GM19467 (cell line): Measurements from ENCODE around the gene RDH13.
"Not testable (repeated sequence)": the region's sequence is repeated elsewhere in the genome, so short reads cannot be mapped to it uniquely, and the experiment has no call there.

Source experiments
- ATAC-seq: cut with Tn5 transposase; IDR thresholded peaks from one replicate; pipeline ENCODE4 v1.9.1; 2021; ENCODE audit warnings: mild to moderate bottlenecking, moderate library complexity; ENCODE audit not compliant: unreplicated experiment

Gene RDH13

DNA sequence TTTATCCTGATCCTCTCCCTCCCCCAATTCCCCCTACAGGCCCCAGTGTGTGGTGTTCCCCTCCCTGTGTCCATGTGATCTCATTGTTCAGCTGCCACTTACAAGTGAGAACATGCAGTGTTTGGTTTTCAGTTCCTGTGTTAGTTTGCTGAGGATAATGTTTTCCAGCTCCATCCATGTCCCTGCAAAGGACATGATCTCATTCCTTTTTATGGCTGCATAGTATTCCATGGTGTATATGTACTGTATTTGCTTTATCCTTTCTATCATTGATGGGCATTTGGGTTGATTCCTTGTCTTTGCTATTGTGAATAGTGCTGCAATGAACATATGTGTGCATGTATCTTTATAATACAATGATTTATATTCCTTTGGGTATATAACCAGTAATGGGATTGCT is 42.6 kb downstream of the RDH13 start:
- not testable (repeated sequence) for ATAC-seq

DNA sequence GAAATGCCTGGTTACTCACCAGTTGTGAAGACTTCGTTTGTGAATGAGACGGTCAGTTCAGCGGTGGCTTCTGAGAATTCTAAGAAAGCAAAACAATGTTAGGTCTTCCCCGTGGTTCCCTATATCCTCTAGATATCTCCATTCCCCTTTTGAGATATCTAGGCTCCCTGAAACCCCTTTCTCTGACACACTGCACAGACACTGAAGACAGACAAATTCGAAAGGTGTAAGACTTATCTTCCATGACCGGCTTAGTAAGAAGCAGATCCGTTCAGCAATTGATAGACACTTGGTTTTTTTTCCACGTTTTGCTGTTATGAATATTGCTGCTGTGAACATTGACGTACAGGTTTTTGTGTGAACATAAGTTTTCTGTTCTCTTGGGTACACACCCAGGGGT is 44.3 kb downstream of the RDH13 start:
- ATAC-seq, result no peak

DNA sequence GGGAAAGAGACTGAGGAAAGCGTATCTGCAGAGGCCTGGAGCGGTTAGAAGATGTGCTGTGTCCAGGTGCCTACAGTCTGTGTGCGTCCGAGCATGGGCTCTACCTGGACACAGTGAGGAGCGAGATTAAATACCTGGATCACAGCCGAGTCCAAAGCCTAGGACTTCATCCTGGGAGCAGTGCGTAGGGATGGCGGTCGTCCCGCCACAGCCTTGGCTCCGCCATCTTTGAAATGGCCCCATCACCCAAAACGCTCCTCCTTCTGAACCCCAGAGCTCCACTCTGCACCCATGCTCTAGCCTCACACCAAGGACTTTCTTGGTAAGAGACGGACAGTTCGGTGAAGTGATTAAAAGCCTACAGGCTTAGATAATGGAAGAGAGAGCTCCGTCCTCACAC is 44.7 kb downstream of the RDH13 start:
- ATAC-seq, result no peak

DNA sequence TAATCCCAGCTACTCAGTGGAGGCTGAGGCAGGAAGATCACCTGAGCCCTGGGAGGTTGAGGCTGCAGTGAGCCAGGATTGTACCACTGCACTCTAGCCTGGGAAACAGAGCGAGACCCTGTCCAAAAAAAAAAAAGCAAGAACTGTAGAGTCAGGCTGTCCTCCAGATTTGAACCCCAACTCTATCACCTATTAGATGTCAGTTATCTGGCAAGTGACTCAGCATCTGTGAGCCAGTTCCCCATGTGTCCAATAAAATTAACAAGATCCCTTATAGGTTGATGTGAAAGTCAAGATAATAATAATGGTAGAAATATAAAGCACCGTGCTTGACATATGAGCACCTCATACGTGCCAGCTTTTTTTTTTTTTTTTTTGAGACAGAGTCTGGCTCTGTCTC is 46.9 kb downstream of the RDH13 start:
- ATAC-seq, result no peak

DNA sequence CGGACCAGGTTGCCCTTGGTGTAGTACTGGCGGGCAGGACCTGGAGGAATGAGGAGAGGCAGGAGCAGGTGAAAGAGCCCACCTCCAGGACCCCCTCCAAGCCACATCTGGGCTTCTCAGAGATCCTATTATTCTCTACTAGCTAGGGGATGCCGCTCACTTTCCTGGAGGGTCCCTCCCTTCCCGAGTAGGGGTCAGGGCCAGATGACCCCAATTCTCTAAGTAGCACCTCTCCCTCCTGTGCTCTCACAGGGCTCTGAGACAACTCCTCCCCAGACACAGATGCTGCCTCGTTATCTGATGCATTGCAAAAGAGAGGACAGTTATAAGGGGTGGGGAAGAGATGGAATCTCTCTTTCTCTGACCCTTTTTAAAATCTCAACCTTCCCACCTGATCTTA is 47.8 kb downstream of the RDH13 start:
- no peak for ATAC-seq

DNA sequence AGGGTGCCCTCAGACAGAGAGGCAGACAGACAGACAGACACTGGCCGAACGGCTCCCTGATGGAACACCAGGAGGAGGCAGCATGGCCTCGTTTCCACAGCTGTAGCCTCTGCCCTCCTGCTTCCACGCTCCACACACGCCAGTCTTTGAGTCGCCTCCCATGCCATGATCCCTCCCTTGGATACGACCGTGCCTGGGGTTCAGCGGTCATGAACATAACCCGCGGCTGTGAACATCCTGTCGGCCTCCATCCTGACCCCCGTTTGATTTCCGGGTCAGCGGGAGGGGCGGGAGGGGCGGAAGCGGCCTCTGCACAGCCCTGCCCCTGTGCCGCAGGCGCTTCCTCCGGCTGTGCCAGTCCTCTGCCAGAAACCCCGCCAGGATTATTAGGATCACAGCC is 48.2 kb downstream of the RDH13 start:
- no peak for ATAC-seq

DNA sequence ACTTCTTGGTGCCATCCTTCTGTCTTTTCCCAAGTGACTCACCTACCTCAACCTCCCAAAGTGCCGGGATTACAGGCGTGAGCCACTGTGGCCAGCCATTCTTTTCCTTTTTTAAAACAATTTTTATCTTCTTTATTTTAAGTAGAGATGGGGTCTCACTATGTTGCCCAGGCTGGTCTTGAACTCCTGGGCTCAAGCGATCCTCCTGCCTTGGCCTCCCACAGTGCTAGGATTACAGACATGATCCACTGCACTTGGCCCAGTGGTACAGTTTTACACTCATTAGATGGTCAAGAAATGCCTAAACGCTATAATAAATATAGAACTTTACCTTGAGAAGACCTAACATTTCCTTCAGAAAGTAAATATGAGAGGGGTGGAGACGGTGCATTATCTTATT is 49.4 kb downstream of the RDH13 start:
- no peak for ATAC-seq

DNA sequence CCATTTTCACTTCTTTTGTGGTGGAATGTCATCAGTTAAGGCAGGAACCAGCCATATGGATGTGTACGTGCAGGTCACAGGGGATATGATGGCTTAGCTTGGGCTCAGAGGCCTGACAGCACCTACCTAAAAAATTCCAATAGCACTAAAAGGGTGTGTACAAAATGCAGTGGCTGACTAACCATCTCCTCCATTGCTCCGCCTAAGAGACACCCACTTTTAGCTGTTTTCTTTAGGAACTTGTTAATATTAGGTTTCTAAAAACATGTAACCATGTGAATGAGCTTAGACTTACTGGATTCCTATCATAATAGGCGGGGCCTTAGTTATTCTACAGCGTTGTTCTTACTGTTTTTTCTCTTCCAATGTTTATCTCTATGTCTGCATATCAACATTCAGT is 50.6 kb downstream of the RDH13 start:
- no peak for ATAC-seq

DNA sequence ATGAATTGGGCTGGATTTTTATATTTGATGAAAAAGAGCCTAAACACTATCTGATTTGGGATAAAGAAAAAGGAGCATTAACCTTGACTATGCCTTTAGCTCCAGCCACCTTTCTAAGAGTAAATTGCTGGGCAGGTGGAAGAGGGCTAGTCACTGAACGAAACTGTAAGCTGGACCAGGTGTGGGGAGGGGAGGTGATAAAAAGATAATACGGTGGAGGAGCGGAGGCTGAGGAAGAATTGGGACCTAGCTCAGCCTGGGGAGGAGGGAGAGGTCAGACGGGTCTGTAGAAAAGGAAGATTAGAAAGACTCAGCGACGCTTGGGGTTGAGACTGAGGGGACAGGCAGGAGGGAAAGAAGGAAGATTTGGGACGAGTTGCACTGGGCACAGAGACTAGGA is 52.4 kb downstream of the RDH13 start:
- not testable (repeated sequence) for ATAC-seq

DNA sequence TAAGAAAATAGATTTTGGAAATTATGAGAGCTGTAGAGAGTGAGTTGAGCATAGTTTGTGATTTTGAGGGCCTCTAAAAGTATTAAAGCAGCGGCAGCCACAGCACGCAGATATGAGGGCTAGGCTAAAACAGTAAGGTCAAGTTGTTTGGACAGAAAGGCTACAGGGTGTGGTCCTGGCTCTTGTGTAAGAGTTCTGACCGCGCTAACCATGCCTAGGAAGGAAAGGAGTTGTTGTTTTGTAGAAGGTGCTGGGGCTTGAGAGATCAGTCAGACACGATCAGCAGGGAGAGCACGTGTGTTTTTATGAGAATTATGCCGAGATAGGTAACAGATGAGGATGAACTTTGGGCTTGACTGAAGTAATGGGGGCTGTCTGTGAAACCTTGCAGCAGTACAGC is 54.2 kb downstream of the RDH13 start:
- not testable (repeated sequence) for ATAC-seq

DNA sequence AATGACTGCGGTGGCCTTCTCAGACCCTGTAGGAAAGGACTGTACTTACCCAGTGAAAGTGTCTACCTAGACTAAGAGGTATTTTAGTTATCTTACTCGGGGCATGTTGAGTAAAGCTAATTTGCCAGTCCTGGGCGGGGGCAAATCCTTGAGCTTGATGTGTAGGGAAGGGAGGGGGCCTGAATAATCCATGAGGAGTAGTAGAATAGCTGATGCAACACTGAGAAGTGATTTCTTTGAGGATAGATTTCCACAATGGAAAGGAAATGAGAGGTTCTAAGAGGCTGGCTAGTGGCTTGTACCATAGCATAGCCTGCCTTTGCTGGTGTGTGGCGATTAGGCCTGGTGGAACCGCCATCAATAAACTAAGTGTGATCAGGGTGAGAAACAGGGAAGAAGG is 54.8 kb downstream of the RDH13 start:
- not testable (repeated sequence) for ATAC-seq

DNA sequence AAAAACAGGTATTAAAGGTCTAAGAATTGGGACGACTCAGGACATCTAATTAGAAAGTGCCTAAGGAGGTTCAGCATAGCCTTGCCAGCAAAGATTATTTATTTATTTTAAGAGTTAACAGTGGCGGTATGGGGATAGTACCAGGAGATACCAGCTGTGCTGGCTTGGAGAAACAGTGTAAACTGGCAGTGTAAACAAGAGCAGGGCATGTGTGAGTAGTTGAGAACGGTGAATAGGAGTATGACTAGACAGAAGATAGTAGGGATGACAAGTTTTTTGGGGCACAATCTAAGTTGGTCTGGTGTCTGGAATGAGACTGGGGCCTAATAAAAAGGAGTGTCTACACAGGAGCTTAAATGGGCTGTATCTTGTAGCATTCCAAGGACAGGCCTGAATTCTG is 55.4 kb downstream of the RDH13 start:
- ATAC-seq, result not testable (repeated sequence)

DNA sequence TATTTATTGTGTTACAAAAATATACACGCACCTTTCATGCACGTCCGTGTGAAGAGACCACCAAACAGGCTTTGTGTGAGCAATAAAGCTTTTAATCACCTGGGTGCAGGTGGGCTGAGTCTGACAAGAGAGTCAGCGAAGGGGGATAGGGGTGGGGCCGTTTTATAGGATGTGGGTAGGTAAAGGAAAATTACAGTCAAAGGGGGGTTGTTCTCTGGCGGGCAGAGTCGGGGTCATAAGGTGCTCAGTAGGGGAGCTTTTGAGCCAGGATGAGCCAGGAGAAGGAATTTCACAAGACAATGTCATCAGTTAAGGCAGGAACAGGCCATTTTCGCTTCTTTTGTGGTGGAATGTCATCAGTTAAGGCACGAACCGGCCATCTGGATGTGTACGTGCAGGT is 56.2 kb downstream of the RDH13 start:
- not testable (repeated sequence) for ATAC-seq

DNA sequence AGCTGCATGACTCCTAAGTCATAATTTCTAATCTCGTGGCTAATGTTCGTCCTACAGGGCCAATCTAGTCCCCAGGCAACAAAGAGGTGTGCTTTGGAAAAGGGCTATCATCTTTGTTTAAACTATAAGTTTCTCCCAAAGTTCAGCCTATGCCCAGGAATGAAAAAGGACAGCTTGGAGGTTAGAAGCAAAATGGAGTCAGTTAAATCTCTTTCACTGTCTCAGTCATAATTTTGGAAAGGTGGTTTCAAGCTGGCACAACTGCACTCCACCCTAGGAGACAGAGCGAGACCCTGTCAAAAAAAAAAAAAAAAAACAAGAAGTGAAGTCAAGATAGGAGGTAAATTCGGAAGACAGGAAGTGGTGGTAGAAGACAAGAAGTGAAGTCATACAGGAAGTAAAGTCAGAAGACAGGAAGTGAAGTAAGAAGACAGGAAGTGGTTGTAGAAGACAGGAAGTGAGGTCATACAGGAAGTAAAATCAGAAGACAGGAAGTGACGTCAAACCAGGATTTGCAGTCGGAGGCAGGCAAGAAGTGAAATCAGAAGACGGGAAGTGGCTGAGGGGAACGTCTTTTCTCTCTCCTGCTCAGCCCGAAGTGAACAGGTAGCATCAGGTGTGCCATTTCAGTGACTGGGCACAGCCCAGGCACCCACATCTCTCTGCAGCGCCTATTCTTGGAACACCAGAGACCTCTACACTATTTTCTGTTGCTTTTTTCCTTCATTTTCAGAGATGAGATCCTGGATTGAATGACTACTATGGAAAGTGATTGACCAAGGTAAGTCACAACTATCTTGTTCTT is 57.1 kb downstream of the RDH13 start:
- peak; percentile 70 for ATAC-seq

DNA sequence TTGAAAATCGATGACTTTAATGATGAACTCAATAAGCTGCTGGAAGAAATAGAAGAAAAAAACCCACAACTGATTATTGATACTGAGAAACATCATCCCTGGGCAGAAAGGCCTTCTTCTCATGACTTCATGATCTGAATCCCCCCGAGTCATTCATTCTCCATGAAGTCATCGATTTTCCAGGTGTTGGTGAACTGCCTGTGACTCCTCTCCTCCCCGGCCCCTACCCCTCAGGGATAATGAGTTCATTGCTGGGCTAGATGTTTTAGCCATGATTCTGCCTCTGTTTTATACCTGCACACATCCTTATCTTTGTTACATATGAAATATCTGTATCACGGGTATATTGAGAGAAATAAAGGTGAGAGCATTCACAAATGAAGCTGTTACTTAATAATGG is 62.2 kb downstream of the RDH13 start:
- no peak for ATAC-seq

DNA sequence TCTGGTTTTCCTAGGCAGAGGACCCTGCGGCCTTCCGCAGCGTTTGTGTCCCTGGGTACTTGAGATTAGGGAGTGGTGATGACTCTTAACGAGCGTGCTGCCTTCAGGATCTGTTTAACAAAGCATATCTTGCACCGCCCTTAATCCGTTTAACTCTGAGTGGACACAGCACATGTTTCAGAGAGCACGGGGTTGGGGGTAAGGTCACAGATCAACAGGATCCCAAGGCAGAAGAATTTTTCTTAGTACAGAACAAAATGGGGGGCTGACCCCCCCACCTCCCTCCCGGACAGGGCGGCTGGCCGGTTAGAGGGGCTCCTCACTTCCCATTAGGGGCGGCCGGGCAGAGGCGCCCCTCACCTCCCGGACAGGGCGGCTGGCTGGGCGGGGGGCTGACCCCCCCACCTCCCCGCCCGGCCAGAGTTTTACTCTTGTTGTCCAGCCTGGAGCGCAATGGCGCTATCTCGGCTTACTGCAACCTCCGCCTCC is 64.2 kb downstream of the RDH13 start:
- not testable (repeated sequence) for ATAC-seq

DNA sequence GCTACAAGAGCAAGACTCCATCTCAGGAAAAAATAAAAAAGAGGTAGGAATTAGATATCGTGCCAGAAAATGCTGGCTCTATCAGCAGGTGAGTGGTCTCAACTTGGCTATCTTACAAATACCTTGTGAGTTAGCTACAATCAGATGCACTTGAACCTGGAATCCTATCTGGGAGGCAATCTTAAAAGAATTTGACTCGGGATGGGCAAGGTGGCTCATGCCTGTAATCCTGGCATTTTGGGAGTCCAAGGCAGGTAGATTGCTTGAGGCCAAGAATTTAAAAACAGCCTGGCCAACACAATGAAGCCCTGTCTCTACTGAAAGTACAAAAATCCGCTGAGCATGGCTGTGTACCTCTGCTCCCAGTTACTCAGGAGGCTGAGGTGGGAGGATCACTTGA is 67.4 kb downstream of the RDH13 start:
- no peak for ATAC-seq
